Activated CD8-positive, alpha-beta memory T cell treated with anti-CD3 and anti-CD28 coated beads, Interleukin-2, amount 50 U/mL, for 24 hours (primary cell): Measurements from ENCODE around the gene CHPF2.

Experiments used
- DNase-seq: peaks from one replicate; pipeline ENCODE4 v3.0.0-alpha.2; 2020; ENCODE audit errors: extremely low read depth

Gene CHPF2

GRCh38 chr7:151260883-151261282, 28.6 kb downstream of the CHPF2 start:
- DNase-seq: no peak

GRCh38 chr7:151261529-151261928, 29.2 kb downstream of the CHPF2 start:
- no peak for DNase-seq

- DNase-seq: no peak
These were observed 32.3 kb downstream of the CHPF2 start for GRCh38 chr7:151264615-151265014.

DNA sequence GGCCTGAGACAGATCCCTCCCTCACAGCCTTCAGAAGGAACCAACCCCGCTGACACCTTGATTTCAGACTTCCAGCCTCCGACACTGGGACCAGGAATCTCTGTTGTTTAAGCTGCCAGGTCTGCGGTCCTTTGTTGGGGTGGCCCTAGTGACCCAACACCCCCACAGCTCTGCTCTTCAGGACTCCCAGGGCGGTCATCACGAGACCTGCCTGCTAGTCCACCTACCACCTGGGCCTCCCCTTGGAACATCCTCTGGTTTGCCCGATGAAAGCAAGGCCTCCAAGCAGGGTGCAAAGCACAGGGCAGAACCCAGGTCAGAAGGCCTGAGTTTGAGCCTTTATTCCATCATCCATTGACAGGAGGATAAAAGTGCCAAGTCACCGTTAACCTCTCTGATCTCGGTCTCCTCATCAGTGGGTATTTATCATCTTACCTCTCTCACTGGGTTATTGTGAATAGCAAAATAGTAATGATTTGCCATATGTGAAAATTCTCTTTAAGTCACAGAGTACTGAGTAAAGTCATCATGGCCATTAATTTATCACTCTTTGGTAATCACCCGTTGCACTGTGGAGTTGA, 33.2 kb downstream of the CHPF2 start:
- DNase-seq: no peak

- no peak for DNase-seq
These were observed 37.2 kb downstream of the CHPF2 start for GRCh38 chr7:151269511-151269910.

DNA sequence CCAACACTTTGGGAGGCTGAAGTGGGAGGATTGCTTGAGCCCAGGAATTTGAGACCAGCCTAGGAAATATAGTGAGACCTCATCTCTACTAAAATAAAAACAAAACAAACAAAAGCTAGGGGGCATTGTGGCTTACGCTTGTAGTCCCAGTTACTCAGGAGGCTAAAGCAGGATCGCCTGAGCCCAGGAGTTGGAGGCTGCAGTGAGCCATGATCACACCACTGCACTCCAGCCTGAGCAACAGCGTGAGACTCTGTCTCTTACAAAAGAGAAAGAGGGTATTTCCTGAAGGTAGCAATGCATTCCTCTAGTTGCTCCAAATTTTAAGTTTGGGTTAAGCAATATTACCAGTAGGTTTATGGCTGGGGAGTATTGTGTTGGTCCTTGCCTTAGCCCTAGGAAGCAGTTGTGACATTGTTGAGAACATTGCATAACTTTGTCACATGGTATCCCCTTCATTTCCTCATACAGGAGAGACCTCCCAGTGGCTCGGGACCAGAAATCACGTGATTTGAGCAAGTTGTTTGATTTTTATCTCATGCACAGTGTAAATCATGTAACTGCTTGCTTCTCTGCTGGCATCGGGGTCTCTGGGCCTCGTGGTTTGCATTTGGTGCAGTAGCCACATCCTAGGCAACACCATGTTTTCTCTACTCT, 39.5 kb downstream of the CHPF2 start:
- no peak for DNase-seq

GRCh38 chr7:151272405-151272804, 40.1 kb downstream of the CHPF2 start:
- DNase-seq: no peak

DNA sequence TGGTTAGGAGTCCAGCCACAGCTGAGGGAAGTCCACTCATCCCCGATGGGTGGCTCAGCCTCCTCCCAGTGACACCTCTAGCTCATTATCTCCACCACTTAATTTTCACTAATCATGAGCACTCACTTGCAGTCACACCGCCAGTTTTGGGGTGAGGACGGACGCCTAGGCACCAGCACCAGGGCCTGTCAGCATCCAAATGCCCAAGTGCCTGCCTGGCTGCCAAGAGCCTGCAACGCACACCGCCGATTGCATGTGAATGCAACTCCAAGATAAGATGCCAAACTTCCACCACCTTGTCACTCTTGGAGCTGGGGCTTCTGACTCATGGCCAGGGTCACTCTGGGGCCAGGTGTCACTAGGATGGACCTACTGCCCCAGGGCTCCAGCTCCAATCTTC, 40.6 kb downstream of the CHPF2 start:
- no peak for DNase-seq

DNA sequence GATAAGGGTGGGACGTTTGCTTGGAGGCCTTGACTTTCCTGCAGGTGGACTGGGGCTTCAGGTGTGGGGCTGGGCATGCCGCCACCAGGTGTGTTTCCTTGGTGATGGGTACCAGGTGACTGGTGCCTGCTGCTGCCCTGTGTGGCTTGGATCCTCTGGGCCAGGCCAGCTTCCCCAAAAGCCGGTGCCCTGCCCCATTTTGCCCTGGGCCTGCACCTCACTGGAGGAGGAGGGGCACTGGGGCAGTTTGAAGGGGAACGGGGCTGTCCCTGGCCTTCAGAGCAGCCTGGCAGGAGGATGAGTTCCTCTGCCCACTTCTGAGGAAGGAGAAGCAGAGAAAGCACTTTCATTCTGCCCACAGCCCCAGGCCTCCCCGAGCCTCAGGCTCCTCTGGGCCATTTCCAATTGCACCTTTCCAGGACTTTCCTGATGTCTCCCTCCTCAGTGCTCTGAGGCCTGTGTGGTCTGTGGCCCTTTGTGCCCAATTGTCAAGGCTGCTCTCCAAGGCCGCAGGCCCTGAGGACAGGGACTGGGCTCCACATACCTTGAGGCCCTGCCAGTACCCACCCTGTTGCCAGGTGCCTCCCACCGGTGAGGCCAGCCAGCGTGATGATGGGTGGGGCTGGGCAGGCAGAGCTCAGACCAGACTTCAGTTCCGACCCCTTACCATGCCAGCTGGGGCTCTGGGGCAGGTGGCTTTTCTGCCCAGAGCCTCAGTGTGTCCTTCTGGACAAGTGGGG, 41.5 kb downstream of the CHPF2 start:
- DNase-seq: no peak

- no peak for DNase-seq
These were observed 42.1 kb downstream of the CHPF2 start for GRCh38 chr7:151274396-151274795.

- no peak for DNase-seq
These were observed 42.9 kb downstream of the CHPF2 start for GRCh38 chr7:151274936-151275812.

- no peak for DNase-seq
These were observed 43.7 kb downstream of the CHPF2 start for GRCh38 chr7:151275813-151276577.

GRCh38 chr7:151276666-151277590, 44.6 kb downstream of the CHPF2 start:
- no peak for DNase-seq

GRCh38 chr7:151277631-151278030, 45.3 kb downstream of the CHPF2 start:
- no peak for DNase-seq

GRCh38 chr7:151278949-151279348, 46.7 kb downstream of the CHPF2 start:
- DNase-seq: no peak

DNA sequence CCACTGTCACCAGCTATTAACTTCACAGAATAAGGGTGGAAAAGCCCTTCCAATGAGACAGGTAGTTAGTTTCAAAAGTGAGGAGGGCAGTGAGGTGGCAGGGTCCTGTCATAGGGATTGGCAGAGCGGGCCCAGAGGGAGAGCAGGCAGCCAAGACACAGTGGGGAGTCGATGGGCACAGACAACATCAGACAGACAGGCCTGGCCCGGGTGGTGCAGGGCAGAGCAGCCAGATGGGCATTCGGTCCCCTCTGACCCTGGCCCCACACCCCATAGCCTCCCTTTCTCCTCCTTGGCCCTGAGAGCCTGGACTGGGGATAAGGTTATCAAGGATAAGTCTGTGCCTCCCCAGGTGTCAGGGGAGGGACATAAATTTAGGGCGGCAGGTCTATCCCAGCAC, 47.6 kb downstream of the CHPF2 start:
- DNase-seq: no peak

DNA sequence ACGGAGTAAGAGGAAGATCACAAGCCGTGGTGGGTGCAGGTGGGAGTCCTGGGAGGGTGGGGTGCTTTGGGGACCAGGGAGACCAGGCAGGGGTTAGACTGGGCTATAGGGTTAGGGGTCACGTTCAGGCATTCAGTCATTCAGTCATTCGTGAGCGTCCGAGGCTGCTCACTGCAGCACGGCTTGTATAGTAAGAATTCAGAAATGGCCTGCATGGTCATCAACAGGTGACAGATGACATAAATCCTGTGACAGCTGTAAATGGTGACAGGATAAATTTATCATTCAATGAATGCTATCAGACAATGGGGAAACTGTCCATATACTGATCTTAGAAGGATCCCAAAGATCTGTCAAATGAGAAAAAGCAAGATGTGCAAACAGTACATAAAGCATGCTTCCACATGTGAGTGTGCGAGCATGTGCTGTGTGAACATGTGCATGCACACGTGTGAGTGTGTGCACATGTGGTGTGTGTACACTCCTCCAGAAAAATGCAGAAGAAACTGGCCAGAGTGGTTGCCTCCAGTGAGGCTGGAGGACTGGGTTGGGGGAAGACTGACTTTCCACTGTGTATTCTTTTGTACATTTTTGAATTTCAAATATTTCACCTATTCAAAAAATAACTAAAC, 48.2 kb downstream of the CHPF2 start:
- DNase-seq: no peak

- no peak for DNase-seq
These were observed 49.4 kb downstream of the CHPF2 start for GRCh38 chr7:151281686-151282085.

DNA sequence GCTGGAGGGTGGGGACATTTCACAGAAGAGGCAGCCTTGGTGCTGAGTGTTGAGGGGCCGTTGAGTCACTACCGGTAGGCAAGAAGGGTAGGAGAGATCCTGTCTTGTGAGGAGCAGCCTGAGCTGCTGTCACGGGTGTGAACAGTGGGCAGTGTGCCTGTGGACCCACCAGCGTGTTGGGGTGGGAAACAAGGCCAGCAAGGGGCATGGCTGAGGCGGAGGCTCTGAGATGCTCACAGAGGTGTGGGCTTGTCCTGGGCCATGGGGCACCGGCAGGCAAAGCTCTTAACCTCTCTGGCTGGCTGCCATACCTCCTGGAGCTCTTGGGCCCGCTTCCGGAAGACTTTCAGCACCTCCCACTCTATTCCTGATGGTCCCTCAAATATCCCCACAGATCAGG, 49.8 kb downstream of the CHPF2 start:
- DNase-seq: no peak

DNA sequence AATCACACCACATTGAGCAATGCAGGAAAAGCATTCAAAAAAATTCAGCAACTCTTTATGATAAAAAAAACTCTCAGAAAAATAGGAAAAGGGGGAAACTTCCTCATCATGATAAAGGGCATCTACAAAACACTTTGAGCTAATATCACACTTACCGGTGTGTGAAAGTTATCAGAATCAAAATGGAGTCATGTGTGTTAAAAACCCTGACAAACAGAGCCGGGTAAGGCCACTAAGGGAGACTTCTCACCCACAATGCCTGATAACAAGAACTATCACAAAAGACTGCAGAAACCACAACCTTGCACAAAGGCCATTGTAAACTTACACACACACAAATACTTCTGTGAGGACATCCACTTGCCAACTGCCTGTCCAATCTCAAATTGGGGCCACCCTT, 51.0 kb downstream of the CHPF2 start:
- no peak for DNase-seq
